Activated CD8-positive, alpha-beta T cell treated with anti-CD3 and anti-CD28 coated beads for 36 hours (primary cell): ENCODE results near the gene RAG2. TPM values are rescaled to one million over a fixed set of nuclear protein-coding genes. Genes with fewer than 3 reads are reported as not detected.
"Not testable (repeated sequence)": the region's sequence is repeated elsewhere in the genome, so short reads cannot be mapped to it uniquely, and the experiment has no call there.

Experiments used
- ATAC-seq: fragments of 200-7000 bp; cut with Tn5 transposase; one replicate; pipeline ENCODE4 v1.10.0; 2021; ENCODE audit warnings: mild to moderate bottlenecking, moderate library complexity
- CTCF ChIA-PET: fragments of 350-600 bp; sonication (Branson Sonifier 250); formaldehyde crosslinking; loops from one replicate; lab custom pipeline; 2021; ENCODE audit warnings: antibody characterized with exemption; lab: Charles Lee
- POLR2A ChIA-PET: fragments of 350-600 bp; sonication (Branson Sonifier 250); formaldehyde crosslinking; loops from one replicate; lab custom pipeline; 2021; ENCODE audit warnings: antibody characterized with exemption; lab: Charles Lee
- DNase-seq: peaks from one replicate; pipeline ENCODE4 v3.0.0-alpha.2; 2020
- H3K27ac Mint-ChIP-seq: one replicate; pipeline ENCODE4 v1.8.0; 2021; ENCODE audit warnings: mild to moderate bottlenecking, mixed read lengths
- H3K27me3 Mint-ChIP-seq: one replicate; pipeline ENCODE4 v1.8.0; 2021; ENCODE audit warnings: mixed read lengths
- H3K36me3 Mint-ChIP-seq: one replicate; pipeline ENCODE4 v1.8.0; 2021; ENCODE audit warnings: low read depth, mixed read lengths
- H3K4me1 Mint-ChIP-seq: one replicate; pipeline ENCODE4 v1.8.0; 2021; ENCODE audit warnings: low read depth, mixed read lengths
- H3K4me3 Mint-ChIP-seq: one replicate; pipeline ENCODE4 v1.8.0; 2021; ENCODE audit warnings: mild to moderate bottlenecking, moderate library complexity, mixed read lengths
- H3K9me3 Mint-ChIP-seq: one replicate; pipeline ENCODE4 v1.8.0; 2021; ENCODE audit warnings: mixed read lengths
- intact Hi-C: fragments of 100-400 bp; cut with micrococcal nuclease; formaldehyde crosslinking; loops from one replicate; pipeline ENCODE4 v1.10.0; 2022
- total RNA-seq, 2 experiments: library from RNA; stranded (reverse); gene quantifications; one replicate each; pipeline ENCODE4 v1.2.3, GENCODE V29; 2021
- TF ChIP-seq, protein P1 (sequence below): fragments of 200-600 bp; IDR thresholded peaks from one replicate; pipeline ENCODE4 v1.8.0; 2022; ENCODE audit warnings: antibody characterized with exemption, mild to moderate bottlenecking

RAG2 gene
- total RNA-seq, 2 experiments from 2014 or later, result not detected

DNA sequence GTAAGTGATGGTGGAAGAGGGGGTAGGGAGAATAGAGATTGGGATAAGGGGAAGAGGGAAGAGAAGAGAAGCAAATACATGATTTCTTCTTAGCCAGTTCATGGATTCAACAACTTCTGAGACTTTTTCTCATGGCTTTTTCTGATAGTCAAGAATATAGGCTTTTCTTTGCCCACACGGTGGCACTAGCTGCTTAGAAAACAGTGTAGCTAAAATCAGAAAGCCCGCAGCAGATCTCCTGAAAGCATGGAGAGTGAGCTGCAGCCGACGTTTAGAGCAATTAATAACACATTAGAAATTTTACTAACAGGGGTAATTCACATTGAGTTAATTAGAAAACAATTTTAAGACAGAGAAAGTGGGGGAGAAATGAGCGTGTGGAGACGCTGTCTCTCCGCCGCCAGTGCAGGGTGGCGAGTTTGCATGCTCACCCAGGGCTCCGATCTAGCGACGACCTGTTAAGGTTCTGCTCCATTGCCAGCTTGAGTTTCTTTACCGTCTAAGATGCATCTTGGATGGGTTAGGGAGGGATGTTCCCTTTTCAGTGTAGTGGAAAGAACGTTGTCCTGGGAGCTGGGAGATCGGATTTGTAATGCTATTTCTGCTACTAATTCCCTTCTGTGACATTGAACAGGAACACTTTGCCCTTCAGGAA is 33.5 kb downstream of the RAG2 start:
- intact Hi-C loops, result loop anchor here (1.0 to 5.0 kb wide), 3 partner anchors 58 to 183 kb away; no protein-coding TSS in a partner anchor
- H3K27me3 Mint-ChIP-seq, result peaks cover 27% of the 10 kb centered on the region
- ATAC-seq (peak; percentile 56), DNase-seq (peak; percentile 70)
- TF ChIP-seq, protein P1, sequence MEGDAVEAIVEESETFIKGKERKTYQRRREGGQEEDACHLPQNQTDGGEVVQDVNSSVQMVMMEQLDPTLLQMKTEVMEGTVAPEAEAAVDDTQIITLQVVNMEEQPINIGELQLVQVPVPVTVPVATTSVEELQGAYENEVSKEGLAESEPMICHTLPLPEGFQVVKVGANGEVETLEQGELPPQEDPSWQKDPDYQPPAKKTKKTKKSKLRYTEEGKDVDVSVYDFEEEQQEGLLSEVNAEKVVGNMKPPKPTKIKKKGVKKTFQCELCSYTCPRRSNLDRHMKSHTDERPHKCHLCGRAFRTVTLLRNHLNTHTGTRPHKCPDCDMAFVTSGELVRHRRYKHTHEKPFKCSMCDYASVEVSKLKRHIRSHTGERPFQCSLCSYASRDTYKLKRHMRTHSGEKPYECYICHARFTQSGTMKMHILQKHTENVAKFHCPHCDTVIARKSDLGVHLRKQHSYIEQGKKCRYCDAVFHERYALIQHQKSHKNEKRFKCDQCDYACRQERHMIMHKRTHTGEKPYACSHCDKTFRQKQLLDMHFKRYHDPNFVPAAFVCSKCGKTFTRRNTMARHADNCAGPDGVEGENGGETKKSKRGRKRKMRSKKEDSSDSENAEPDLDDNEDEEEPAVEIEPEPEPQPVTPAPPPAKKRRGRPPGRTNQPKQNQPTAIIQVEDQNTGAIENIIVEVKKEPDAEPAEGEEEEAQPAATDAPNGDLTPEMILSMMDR, result peak; percentile 72
- no peak overlapping the region for H3K27ac Mint-ChIP-seq
- ChIA-PET POLR2A (interaction anchor here (1.0 to 1.6 kb wide), 2 partner anchors 9 to 184 kb away, joined by 3 to 5 read pairs; no protein-coding TSS in a partner anchor), CTCF (interaction anchor here (0.9 to 9.0 kb wide), 37 partner anchors 9 to 272 kb away, joined by 3 to 201 read pairs (median 6); no protein-coding TSS in a partner anchor)
- H3K9me3 Mint-ChIP-seq, result no peaks in the 10 kb centered on the region
- H3K36me3 Mint-ChIP-seq, result no peaks in the 10 kb centered on the region
- H3K4me1 Mint-ChIP-seq, result peaks cover 5% of the 10 kb centered on the region
- peak overlapping the region; percentile 43 for H3K4me3 Mint-ChIP-seq

DNA sequence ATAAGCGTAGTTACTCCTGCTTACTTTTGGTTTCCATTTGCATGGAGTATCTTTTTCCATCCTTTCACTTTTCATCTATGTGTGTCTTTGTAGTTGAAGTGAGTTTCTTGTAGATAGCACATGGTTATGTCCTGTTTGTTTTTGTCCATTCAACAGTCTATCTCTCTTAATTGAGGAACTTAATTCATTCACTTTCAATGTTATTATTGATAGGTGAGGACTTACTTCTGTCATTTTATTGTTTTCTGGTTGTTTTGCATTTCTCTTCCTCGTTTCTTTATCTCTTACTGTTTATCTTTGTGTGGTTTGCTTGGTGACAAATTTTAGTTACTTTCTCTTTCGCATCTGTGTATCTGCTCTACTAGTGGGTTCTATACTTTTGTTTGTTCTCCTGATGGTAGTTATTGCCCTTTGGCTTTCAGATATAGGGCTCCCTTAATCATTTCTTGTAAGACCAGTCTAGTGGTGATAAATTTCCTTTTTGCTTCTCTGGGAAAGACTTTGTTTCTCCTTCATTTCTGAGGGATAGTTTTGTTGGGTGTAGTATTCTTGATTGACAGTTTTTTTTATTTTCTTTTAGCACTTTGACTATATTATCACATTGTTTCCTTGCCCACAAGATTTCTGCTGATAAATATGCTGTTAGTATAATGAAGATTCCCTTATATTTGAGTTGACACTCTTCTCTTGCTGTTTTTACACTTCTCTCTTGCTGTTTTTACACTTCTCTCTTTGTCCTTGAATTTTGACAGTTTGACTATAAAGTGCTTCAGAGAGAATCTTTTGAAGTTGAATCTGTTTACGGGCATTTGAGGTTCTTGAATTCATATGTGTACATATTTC is 39.2 kb downstream of the RAG2 start:
- Mint-ChIP-seq H3K4me3 (peak overlapping the region; percentile 34), H3K27ac (peak overlapping the region; percentile 49), H3K9me3 (no peaks in the 10 kb centered on the region), H3K4me1 (peaks cover 19% of the 10 kb centered on the region), H3K36me3 (no peaks in the 10 kb centered on the region), H3K27me3 (peaks cover under 1% of the 10 kb centered on the region)
- intact Hi-C loops, result no loop called here
- DNase-seq (no peak), ATAC-seq (peak; percentile 69)
- ChIA-PET POLR2A (no interaction called here), CTCF (interaction anchor here (3.0 kb wide), 1 partner anchor 185 kb away, joined by 10 read pairs; no protein-coding TSS in a partner anchor)
- TF ChIP-seq, protein P1, result no peak

DNA sequence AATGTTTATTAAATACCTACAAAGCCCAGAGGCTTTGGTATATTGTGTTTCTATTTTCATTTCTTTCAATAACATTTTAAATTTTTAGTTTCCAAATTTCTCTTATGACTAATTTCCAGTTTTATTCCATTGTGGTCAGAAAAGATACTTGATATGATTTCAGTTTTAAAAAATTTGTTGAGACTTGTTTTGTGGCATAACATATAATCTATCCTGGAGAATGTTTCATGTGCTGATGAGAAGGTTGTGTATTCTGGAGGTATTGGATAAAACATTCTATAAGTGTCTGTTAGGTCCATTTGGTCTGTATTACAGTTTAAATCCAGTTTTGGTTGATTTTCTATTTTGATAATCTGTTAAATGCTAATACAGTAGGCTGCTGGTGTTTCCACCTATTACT is 40.0 kb downstream of the RAG2 start:
- Mint-ChIP-seq H3K4me3 (no peak overlapping the region), H3K27ac (peak overlapping the region; percentile 8), H3K36me3 (no peaks in the 10 kb centered on the region), H3K4me1 (peaks cover 19% of the 10 kb centered on the region), H3K9me3 (no peaks in the 10 kb centered on the region), H3K27me3 (no peaks in the 10 kb centered on the region)
- intact Hi-C loops, result no loop called here
- TF ChIP-seq, protein P1, result no peak
- DNase-seq (no peak), ATAC-seq (no peak)
- POLR2A ChIA-PET, result no interaction called here
- CTCF ChIA-PET, result no interaction called here

DNA sequence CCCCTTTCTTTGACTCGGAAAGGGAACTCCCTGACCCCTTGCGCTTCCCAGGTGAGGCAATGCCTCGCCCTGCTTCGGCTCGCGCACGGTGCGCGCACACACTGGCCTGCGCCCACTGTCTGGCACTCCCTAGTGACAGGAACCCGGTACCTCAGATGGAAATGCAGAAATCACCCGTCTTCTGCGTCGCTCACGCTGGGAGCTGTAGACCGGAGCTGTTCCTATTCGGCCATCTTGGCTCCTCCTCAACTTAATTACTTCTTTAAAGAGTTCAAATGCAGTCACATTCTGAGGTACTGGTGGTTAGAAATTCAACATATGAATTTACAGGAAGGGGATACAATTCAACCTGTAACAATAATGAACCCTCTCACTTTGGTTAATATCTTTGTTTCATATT is 40.6 kb downstream of the RAG2 start:
- CTCF ChIA-PET, DNase-seq, H3K36me3 Mint-ChIP-seq, H3K4me3 Mint-ChIP-seq, ATAC-seq, H3K9me3 Mint-ChIP-seq, intact Hi-C loops, POLR2A ChIA-PET, H3K27me3 Mint-ChIP-seq, H3K27ac Mint-ChIP-seq: not testable (repeated sequence)
- peaks cover 19% of the 10 kb centered on the region for H3K4me1 Mint-ChIP-seq

DNA sequence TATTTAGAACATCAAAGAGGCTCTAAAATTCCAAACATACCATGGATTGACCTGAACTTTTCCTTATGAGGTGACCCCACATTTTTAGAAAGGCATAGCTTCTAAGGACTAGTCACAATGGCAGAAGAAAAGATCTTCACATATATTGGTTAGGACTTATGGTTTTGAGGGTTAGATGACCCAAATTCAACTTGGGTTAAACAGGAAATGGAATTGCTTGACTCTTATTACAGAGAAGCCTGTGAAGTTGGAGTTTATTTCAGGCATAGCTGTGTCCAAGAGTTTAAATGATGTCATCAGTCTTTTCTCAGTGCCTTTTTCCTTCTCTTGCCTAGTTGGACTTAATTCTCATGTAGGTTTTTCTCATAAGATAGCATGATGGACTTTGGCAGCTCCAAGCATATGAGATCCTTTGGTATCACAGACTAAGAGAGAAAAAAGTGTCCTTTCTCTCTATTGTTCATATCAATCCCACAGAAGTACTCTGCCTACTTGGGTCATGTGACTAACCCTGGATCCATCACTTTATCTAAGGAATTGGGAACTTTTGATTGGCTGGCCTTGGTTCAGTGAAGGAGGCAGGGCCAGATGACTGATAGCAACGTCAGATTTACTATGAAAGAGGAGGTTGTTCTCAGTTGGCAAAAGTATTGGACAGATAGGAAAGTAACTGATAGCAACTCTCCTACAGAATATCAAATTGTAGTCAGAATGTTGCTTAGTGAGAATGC is 47.5 kb downstream of the RAG2 start:
- intact Hi-C loops, result no loop called here
- TF ChIP-seq, protein P1, result no peak
- POLR2A ChIA-PET, result no interaction called here
- H3K4me3 Mint-ChIP-seq, result no peak overlapping the region
- H3K9me3 Mint-ChIP-seq, result peaks cover 3% of the 10 kb centered on the region
- peaks cover 2% of the 10 kb centered on the region for H3K4me1 Mint-ChIP-seq
- H3K27ac Mint-ChIP-seq, result no peak overlapping the region
- DNase-seq, result no peak
- H3K36me3 Mint-ChIP-seq, result no peaks in the 10 kb centered on the region
- CTCF ChIA-PET, result interaction anchor here (1.8 kb wide), 1 partner anchor 14 kb away, joined by 6 read pairs; no protein-coding TSS in a partner anchor
- ATAC-seq, result no peak
- H3K27me3 Mint-ChIP-seq, result peaks cover 2% of the 10 kb centered on the region
